HG02840 (cell line): ENCODE measurements around the gene ST6GALNAC3.
"Not testable (repeated sequence)": the region's sequence is repeated elsewhere in the genome, so short reads cannot be mapped to it uniquely, and the experiment has no call there.

Experiments used
- ATAC-seq: cut with Tn5 transposase; IDR thresholded peaks from one replicate; pipeline ENCODE4 v1.9.1; 2021; ENCODE audit warnings: mild to moderate bottlenecking, moderate library complexity, moderate number of reproducible peaks; ENCODE audit not compliant: unreplicated experiment, low FRiP score

ST6GALNAC3 gene

GRCh38 chr1:76232666-76233065 is 158.1 kb downstream of the ST6GALNAC3 start:
- no peak for ATAC-seq

DNA sequence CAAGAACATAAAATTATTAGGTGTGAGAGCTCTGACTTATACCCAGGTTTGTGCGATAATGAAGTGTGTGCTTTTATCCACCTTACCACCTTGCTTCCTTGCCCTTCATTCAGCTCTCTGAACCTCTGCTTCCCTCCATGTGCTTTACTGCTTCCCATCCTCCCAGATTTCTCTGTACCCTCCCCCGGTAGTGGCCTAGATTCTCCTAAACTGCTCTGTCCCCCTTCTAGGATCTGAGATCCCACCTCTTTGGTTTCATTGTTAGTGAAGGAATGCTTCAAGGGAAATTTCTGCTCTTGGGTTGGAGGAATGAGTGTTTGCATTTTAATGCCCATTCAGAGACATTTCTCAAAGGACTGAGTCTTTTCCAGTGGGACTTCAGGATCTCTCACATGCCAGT is 159.5 kb downstream of the ST6GALNAC3 start:
- ATAC-seq: no peak

- ATAC-seq: no peak
Observed at GRCh38 chr1:76237211-76237610, 162.7 kb downstream of the ST6GALNAC3 start.

- ATAC-seq: no peak
Observed at GRCh38 chr1:76238094-76238628, 163.6 kb downstream of the ST6GALNAC3 start.

- no peak for ATAC-seq
Observed at GRCh38 chr1:76239470-76239918, 164.9 kb downstream of the ST6GALNAC3 start.

DNA sequence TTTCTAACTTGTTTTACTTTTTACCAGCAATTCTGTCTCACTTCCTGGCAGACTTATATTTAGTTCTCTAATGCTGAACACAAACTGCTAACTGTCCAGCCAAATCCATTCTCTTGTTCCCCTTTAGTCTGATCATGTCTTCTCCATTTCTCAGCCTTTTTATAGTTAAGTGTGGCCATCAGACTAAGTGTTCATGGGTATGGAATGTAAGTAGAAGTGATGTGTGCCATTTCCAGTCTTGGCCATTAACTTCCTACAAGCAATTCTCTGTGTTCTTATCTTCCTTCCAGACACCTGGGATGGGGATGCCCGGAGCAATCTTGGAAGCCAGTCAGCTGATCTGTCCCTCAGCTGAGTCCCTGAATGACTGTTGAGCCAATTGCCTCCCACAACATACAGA is 165.8 kb downstream of the ST6GALNAC3 start:
- no peak for ATAC-seq

- not testable (repeated sequence) for ATAC-seq
Observed at GRCh38 chr1:76242587-76242986, 168.0 kb downstream of the ST6GALNAC3 start.

DNA sequence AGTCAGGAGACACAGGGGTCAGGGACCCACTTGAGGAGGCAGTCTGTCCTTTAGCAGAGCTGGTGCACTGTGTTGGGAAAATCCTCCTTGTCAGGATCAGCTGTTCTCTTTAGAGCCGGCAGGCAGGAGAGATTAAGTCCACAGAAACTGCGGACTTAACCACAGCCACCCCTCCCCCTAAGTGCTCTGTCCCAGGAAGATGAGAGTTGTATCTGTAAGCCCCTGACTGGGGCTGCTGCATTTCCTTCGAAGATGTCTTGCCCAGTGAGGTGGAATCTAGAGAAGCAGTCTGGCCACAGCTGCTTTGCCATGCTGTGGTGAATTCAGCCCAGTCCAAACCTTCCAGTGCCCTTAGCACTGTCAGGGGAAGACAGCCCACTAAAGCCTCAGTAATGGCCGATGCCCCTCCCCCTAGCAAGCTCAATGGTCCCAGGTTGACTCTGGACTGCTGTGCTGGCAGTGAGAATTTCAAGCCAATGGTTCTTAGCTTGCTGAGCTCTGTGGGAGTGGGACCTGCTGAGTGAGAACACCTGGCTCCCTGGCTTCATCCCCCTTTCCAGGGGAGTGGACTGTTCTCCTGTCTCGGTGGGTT is 172.8 kb downstream of the ST6GALNAC3 start:
- ATAC-seq: no peak

GRCh38 chr1:76250271-76250670 is 175.7 kb downstream of the ST6GALNAC3 start:
- no peak for ATAC-seq

GRCh38 chr1:76252431-76252830 is 177.9 kb downstream of the ST6GALNAC3 start:
- no peak for ATAC-seq

GRCh38 chr1:76254104-76255030 is 179.8 kb downstream of the ST6GALNAC3 start:
- no peak for ATAC-seq

DNA sequence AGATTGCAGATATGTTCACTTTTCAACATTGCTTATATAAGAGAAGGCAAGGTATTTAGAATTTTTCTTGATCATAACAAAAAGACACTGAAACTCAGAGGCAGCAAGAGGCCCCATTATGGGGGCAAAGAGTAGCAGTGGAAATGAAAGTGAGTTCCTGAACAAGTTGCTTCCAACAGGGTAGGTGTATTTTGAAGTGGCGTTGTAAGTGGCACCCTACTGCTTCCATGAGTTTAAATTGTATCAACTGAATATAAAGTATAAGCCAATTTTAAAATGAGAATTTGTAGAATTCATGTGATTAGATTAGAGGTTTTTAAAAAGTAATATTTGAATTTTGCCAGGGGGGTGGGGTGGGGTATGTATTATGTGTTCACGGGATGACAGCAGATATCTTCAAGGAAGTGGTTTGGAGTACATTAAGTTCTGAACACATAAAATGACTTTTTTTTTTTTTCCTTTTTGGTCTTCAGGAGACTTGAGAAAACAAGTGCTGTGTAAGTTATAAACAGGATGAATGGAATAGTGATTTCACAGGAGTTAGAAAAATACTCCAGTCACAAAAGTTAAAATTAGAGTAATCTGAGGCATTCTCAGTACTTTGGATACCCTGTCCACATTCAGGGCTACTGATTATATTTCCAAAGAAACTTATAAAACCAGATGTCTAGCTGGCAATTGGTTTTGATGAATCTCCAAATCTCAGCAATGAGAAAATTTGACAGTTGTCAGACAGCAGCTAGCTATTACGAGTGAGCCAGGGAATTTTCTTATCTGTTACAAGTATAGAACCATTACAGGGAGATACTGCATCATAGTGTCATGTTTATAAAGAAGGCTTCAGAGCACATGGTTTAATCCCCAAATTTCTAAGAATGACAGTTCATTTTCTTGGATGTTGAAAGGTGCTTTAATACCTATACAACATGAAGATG is 182.0 kb downstream of the ST6GALNAC3 start:
- ATAC-seq: no peak

- no peak for ATAC-seq
Observed at GRCh38 chr1:76257823-76258222, 183.3 kb downstream of the ST6GALNAC3 start.

GRCh38 chr1:76259270-76259669 is 184.7 kb downstream of the ST6GALNAC3 start:
- ATAC-seq: no peak

DNA sequence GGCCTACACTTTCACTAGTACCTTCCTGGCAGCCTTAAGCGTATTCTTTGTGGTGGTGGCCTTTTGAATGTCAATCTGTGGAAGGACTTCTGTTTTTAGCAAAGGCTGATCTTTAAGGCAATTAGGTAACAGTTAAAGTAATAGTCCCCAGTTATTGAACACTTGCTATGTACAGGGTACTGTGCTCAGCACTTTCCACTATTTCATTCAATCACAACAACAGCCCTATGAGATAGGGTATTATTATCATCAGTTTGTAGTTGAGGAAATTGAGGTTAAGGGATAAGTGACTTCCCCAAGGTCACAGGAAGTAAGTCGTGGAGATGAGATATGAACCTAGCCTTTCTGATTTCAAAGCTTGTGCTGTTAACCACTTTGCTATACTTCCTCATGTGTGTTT is 185.7 kb downstream of the ST6GALNAC3 start:
- no peak for ATAC-seq

DNA sequence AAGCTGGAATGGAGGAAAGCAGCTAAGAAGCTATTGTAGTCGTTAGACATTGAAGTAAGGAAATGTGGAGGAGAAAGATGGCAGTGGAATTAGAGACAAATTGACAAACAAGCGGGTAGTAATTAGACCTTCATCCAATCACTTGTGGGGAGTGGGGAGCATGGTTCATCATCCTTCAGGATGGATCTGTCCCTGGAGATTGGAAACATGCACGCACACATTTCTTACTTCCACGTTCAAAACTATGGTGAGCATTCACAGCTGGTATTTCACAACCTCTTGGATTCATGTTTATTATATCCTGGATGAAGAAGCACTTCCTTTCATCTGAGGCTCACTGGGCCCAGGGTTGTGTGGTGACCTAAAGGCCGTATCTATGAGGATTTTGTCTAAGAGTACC is 188.1 kb downstream of the ST6GALNAC3 start:
- no peak for ATAC-seq

DNA sequence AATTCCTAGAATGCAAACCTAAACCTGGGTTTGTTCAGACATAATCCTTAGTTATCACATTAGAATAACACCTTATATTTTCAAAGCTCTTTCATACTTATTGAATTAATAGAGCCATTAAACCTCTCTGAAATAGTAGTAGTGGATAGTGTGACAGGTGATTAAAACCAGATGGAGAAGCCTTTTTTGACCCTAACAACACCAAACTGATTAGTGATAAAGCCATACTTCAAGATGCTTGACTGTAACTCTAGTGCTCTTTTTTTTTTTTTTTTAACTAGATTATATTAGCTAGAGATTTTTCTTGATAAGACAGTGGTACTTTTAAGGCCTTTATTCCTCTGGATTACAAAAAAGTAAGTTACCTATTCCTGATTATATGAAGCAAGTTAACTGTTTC is 190.1 kb downstream of the ST6GALNAC3 start:
- ATAC-seq: no peak

GRCh38 chr1:76266762-76267161 is 192.2 kb downstream of the ST6GALNAC3 start:
- no peak for ATAC-seq

DNA sequence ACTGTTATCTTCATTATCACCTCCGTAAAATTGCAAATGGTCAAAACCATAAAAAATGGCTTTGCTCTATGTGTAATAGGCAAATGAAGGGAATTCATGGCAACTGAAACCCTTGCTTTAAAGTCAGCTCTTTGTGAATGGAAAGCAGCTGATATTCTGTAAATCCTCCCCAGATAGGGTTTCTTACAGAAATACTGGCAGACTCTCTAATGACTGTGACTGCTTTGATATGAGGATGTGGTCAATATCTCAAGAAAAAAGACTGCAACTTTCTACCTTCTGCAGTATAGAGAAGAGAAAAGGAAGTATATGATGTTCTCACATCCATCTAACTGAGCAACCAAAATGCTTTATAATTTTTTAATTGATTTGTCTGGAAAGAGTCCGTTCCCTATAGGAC is 193.1 kb downstream of the ST6GALNAC3 start:
- ATAC-seq: no peak

DNA sequence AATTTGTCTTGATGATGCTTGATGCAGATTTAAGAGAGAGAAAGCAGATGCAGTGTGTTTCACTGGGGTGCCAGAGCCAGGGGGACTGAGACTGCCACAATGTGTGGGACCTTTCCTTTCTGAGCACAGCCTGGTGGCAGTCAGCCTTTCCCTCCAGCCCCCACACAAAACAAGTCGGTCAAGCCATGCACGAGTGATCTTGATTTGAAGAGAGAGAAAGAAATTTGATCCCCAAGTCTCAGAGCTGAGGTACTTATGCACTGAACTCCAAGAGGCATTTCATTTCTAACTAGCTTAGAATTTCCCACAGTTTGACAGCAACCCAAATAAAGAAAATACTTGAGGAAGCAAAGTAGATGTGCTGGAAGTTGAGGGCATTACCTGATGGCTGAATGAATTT is 193.8 kb downstream of the ST6GALNAC3 start:
- ATAC-seq: no peak
